IPS-NIHi7 (cell line): Measurements from ENCODE around the gene ACAD9.
"Not testable (repeated sequence)": the region's sequence is repeated elsewhere in the genome, so short reads cannot be mapped to it uniquely, and the experiment has no call there.

Experiments
- DNase-seq: peaks from one replicate; pipeline ENCODE4 v3.0.0; 2012; ENCODE audit warnings: mixed read lengths; ENCODE audit errors: extremely low spot score

ACAD9 gene

GRCh38 chr3:128879125-128879969 is at the start of gene ACAD9:
ACAD9 (plus strand) TSS chr3:128879620; CDS start chr3:128879692, 72 bp downstream.
- DNase-seq: peak; percentile 98

- DNase-seq: not testable (repeated sequence)
These were observed 49.3 kb upstream of the ACAD9 start for GRCh38 chr3:128829925-128830625.

- not testable (repeated sequence) for DNase-seq
These were observed 48.7 kb upstream of the ACAD9 start for GRCh38 chr3:128830762-128831161.

GRCh38 chr3:128832979-128833378 is 46.4 kb upstream of the ACAD9 start:
- DNase-seq: not testable (repeated sequence)

GRCh38 chr3:128835096-128835495 is 44.3 kb upstream of the ACAD9 start:
- no peak for DNase-seq

- no peak for DNase-seq
These were observed 37.2 kb upstream of the ACAD9 start for GRCh38 chr3:128841926-128842920.

- no peak for DNase-seq
These were observed 34.9 kb upstream of the ACAD9 start for GRCh38 chr3:128844502-128844901.

- peak; percentile 70 for DNase-seq
These were observed 34.2 kb upstream of the ACAD9 start for GRCh38 chr3:128845119-128845777.

GRCh38 chr3:128845778-128846485 is 33.5 kb upstream of the ACAD9 start:
- DNase-seq: peak; percentile 99

GRCh38 chr3:128846486-128846891 is 32.9 kb upstream of the ACAD9 start:
- DNase-seq: peak; percentile 8

- peak; percentile 8 for DNase-seq
These were observed 31.6 kb upstream of the ACAD9 start for GRCh38 chr3:128847666-128848370.

- DNase-seq: no peak
These were observed 30.5 kb upstream of the ACAD9 start for GRCh38 chr3:128848936-128849335.

GRCh38 chr3:128849911-128850455 is 29.4 kb upstream of the ACAD9 start:
- peak; percentile 58 for DNase-seq

- no peak for DNase-seq
These were observed 28.9 kb upstream of the ACAD9 start for GRCh38 chr3:128850544-128850943.

GRCh38 chr3:128851601-128852000 is 27.8 kb upstream of the ACAD9 start:
- DNase-seq: no peak

GRCh38 chr3:128853826-128854225 is 25.6 kb upstream of the ACAD9 start:
- DNase-seq: no peak

- DNase-seq: no peak
These were observed 24.9 kb upstream of the ACAD9 start for GRCh38 chr3:128854475-128854874.

GRCh38 chr3:128855569-128855968 is 23.9 kb upstream of the ACAD9 start:
- DNase-seq: no peak

- DNase-seq: no peak
These were observed 21.3 kb upstream of the ACAD9 start for GRCh38 chr3:128858167-128858566.

- DNase-seq: no peak
These were observed 19.8 kb upstream of the ACAD9 start for GRCh38 chr3:128859630-128860029.
